GM23338 (cell line): ENCODE results near the gene ATP9B. TPM values are rescaled to one million over a fixed set of nuclear protein-coding genes. Genes with fewer than 3 reads are reported as not detected.

ENCODE experiments used
- ATAC-seq: fragments of 200-7000 bp; cut with Tn5 transposase; 3 replicates; pipeline ENCODE4 v1.9.1; 2020
- DNase-seq: peaks from one replicate; pipeline ENCODE4 v3.0.0-alpha.2; 2015; ENCODE audit warnings: low spot score
- H2AFZ ChIP-seq: fragments of 200-600 bp; sonication (generic); 2 replicates; pipeline ENCODE4 v1.8.0; 2016; ENCODE audit warnings: antibody characterized with exemption, mild to moderate bottlenecking, moderate library complexity
- H3F3A ChIP-seq: fragments of 200-600 bp; sonication (generic); replicated peaks from 2 replicates; pipeline ENCODE4 v1.8.0; 2017; ENCODE audit warnings: antibody characterized with exemption, mixed run types, low read depth
- H3K27ac ChIP-seq: fragments of 200-600 bp; sonication (generic); 2 replicates; pipeline ENCODE4 v1.6.1; 2016; ENCODE audit warnings: low read depth
- H3K27me3 ChIP-seq: fragments of 200-600 bp; sonication (generic); 2 replicates; pipeline ENCODE4 v1.8.0; 2016; ENCODE audit warnings: mild to moderate bottlenecking, mixed run types, moderate library complexity; ENCODE audit not compliant: insufficient read depth
- H3K36me3 ChIP-seq: fragments of 200-600 bp; sonication (generic); 2 replicates; pipeline ENCODE4 v1.8.0; 2016; ENCODE audit warnings: mild to moderate bottlenecking; ENCODE audit not compliant: insufficient read depth
- H3K4me1 ChIP-seq: fragments of 200-600 bp; sonication (generic); 2 replicates; pipeline ENCODE4 v1.8.0; 2016; ENCODE audit warnings: mild to moderate bottlenecking, moderate library complexity; ENCODE audit not compliant: insufficient read depth
- H3K4me2 ChIP-seq: fragments of 200-600 bp; sonication (generic); 2 replicates; pipeline ENCODE4 v1.7.1; 2017; ENCODE audit warnings: mixed run types
- H3K4me3 ChIP-seq: fragments of 200-600 bp; sonication (generic); 2 replicates; pipeline ENCODE4 v1.6.1; 2016; ENCODE audit warnings: mixed run types
- H3K79me2 ChIP-seq: fragments of 200-600 bp; sonication (generic); replicated peaks from 2 replicates; pipeline ENCODE4 v1.8.0; 2017; ENCODE audit warnings: mild to moderate bottlenecking; ENCODE audit not compliant: insufficient read depth
- H3K9me2 ChIP-seq: fragments of 200-600 bp; sonication (generic); 2 replicates; pipeline ENCODE4 v1.8.0; 2017; ENCODE audit not compliant: insufficient read depth
- H4K20me1 ChIP-seq: fragments of 200-600 bp; sonication (generic); replicated peaks from 2 replicates; pipeline ENCODE4 v1.8.0; 2017; ENCODE audit warnings: mild to moderate bottlenecking; ENCODE audit not compliant: insufficient read depth
- H3K27ac Mint-ChIP-seq: 2 replicates; pipeline ENCODE4 v1.8.0; 2020; ENCODE audit warnings: inconsistent platforms, mild to moderate bottlenecking, moderate library complexity, mixed read lengths
- H3K27me3 Mint-ChIP-seq: 3 replicates; pipeline ENCODE4 v1.8.0; 2022; ENCODE audit warnings: low read depth, mild to moderate bottlenecking, moderate library complexity, mixed read lengths, inconsistent platforms; ENCODE audit not compliant: insufficient read depth, poor library complexity
- H3K36me3 Mint-ChIP-seq: 3 replicates; pipeline ENCODE4 v1.8.0; 2021; ENCODE audit warnings: low read depth, mild to moderate bottlenecking, inconsistent platforms, moderate library complexity, mixed read lengths
- H3K4me1 Mint-ChIP-seq: 3 replicates; pipeline ENCODE4 v1.8.0; 2020; ENCODE audit warnings: mild to moderate bottlenecking, inconsistent platforms, mixed read lengths
- H3K4me3 Mint-ChIP-seq: 3 replicates; pipeline ENCODE4 v1.8.0; 2021; ENCODE audit warnings: moderate library complexity, mild to moderate bottlenecking, inconsistent platforms, mixed read lengths
- H3K9me3 Mint-ChIP-seq: 3 replicates; pipeline ENCODE4 v1.8.0; 2020; ENCODE audit warnings: moderate library complexity, mild to moderate bottlenecking, inconsistent platforms, mixed read lengths
- CREB1 ChIP-seq: fragments of 250-450 bp; sonication (Bioruptor Pico); IDR thresholded peaks from 2 replicates; pipeline ENCODE4 v1.5.0; 2020; ENCODE audit warnings: low read depth, mild to moderate bottlenecking, moderate library complexity
- CTCF ChIP-seq, 2 experiments: fragments of 200-600 bp in 1 of 2; sonication (generic) in 1 of 2; conservative IDR thresholded peaks; 2 replicates each; pipeline versions ENCODE4 v1.5.1 to v1.6.1; 2016 to 2017; ENCODE audit warnings: antibody characterized with exemption in 2 of 2, low read depth in 2 of 2, mild to moderate bottlenecking in 2 of 2, moderate library complexity in 1 of 2
- ETS1 ChIP-seq: IDR thresholded peaks from 2 replicates; pipeline ENCODE4 v1.6.1; 2016; ENCODE audit warnings: antibody characterized with exemption
- EZH2 ChIP-seq: fragments of 200-600 bp; sonication (generic); IDR thresholded peaks from one replicate; pipeline ENCODE4 v1.8.0; 2017; ENCODE audit warnings: antibody characterized with exemption, mild to moderate bottlenecking, low read depth; ENCODE audit not compliant: unreplicated experiment
- EZH2phosphoT487 ChIP-seq: fragments of 200-600 bp; sonication (generic); IDR thresholded peaks from one replicate; pipeline ENCODE4 v1.8.1; 2018; ENCODE audit warnings: antibody characterized with exemption; ENCODE audit not compliant: unreplicated experiment
- JUNB ChIP-seq: IDR thresholded peaks from one replicate; pipeline ENCODE4 v1.6.1; 2016; ENCODE audit warnings: antibody characterized with exemption; ENCODE audit not compliant: unreplicated experiment
- NANOG ChIP-seq: IDR thresholded peaks from 2 replicates; pipeline ENCODE4 v1.6.1; 2016; ENCODE audit warnings: antibody characterized with exemption, borderline replicate concordance
- POLR2AphosphoS5 ChIP-seq: IDR thresholded peaks from 2 replicates; pipeline ENCODE4 v1.6.1; 2016; ENCODE audit warnings: antibody characterized with exemption, low read depth
- REST ChIP-seq: IDR thresholded peaks from one replicate; pipeline ENCODE4 v1.6.1; 2018; ENCODE audit warnings: antibody characterized with exemption; ENCODE audit not compliant: unreplicated experiment
- STAT1 ChIP-seq: IDR thresholded peaks from one replicate; pipeline ENCODE4 v1.6.1; 2016; ENCODE audit warnings: antibody characterized with exemption; ENCODE audit not compliant: unreplicated experiment
- ZNF331 ChIP-seq: fragments of 250-450 bp; sonication (Bioruptor Pico); IDR thresholded peaks from 2 replicates; pipeline ENCODE4 v1.5.0; 2020; ENCODE audit warnings: low read depth, mild to moderate bottlenecking, moderate library complexity
- ZNF462 ChIP-seq: fragments of 250-450 bp; sonication (Bioruptor Pico); IDR thresholded peaks from 2 replicates; pipeline ENCODE4 v1.5.0; 2020; ENCODE audit warnings: mild to moderate bottlenecking, moderate library complexity
- polyA plus RNA-seq: library from polyadenylated mRNA; unstranded; fragments of >200 nt; fragmentation: Nextera tagmentation; extraction: Ambion mirVana; gene quantifications from 2 replicates; pipeline ENCODE4 v1.2.1, GENCODE V29; 2016
- total RNA-seq: library from RNA; depleted of rRNA; stranded (reverse); fragments of >200 nt; shearing (Covaris generic); gene quantifications from 2 replicates; pipeline ENCODE4 v1.2.3, GENCODE V29; 2014

ATP9B gene
- total and polyA plus RNA-seq, 2 experiments from 2014 or later: 14.2 to 25.6 TPM

GRCh38 chr18:79070486-79070885 is 1.3 kb downstream of the ATP9B start:
- Histone ChIP-seq H3K9me2 (no peaks in the 10 kb centered on the region), H3K27me3 (no peaks in the 10 kb centered on the region), H3K4me1 (peaks cover 4% of the 10 kb centered on the region), H3F3A (no peaks in the 10 kb centered on the region), H3K36me3 (no peaks in the 10 kb centered on the region), H3K4me3 (peak overlapping the region; percentile 80), H3K27ac (no peak overlapping the region), H3K4me2 (peak overlapping the region; percentile 97), H2AFZ (no peak overlapping the region), H3K79me2 (peaks cover 58% of the 10 kb centered on the region), H4K20me1 (0 out of 2 replicates have a peak, but pooled peaks cover 1% of the 10 kb centered on the region)
- H3K4me1 Mint-ChIP-seq: peaks cover 4% of the 10 kb centered on the region
- H3K27me3 Mint-ChIP-seq: peaks cover 14% of the 10 kb centered on the region
- ATAC-seq (no peak), DNase-seq (no peak)
- H3K4me3 Mint-ChIP-seq: peak overlapping the region; percentile 89
- peaks cover 64% of the 10 kb centered on the region for H3K9me3 Mint-ChIP-seq
- H3K36me3 Mint-ChIP-seq: peaks cover 56% of the 10 kb centered on the region
- H3K27ac Mint-ChIP-seq: no peak overlapping the region
- TF ChIP-seq REST (no peak), CTCF (conservative IDR thresholded peaks at IDR 0.05; ENCODE audit: low read depth in 2 of 2) (no peak), ZNF462 (no peak), CREB1 (no peak), ZNF331 (CRISPR knock-in tag) (no peak), ETS1 (no peak), NANOG (no peak), STAT1 (no peak), POLR2AphosphoS5 (no peak), EZH2phosphoT487 (no peak), JUNB (no peak), EZH2 (no peak)
